SK-N-SH (cell line): ENCODE results near the gene FRZB. TPM values are rescaled to one million over a fixed set of nuclear protein-coding genes. Genes with fewer than 3 reads are reported as not detected.

Source experiments
- CTCF ChIA-PET: fragments of 300-600, 350-600 bp; formaldehyde crosslinking; extraction: SDS; loops from one replicate; lab custom pipeline; 2021; lab: Yijun Ruan, JAX
- POLR2A ChIA-PET: fragments of 350-600 bp; sonication (Branson Sonifier 250); formaldehyde crosslinking; extraction: SDS; loops from one replicate; lab custom pipeline; 2020; ENCODE audit warnings: antibody characterized with exemption, inconsistent platforms; lab: Yijun Ruan, JAX
- DNase-seq: peaks from one replicate; pipeline ENCODE4 v3.0.0; 2012
- H2AFZ ChIP-seq: fragments of 200-600 bp; sonication (generic); 2 replicates; pipeline ENCODE4 v1.8.1; 2016; ENCODE audit warnings: antibody characterized with exemption, mild to moderate bottlenecking, low read depth
- H3F3A ChIP-seq: fragments of 200-600 bp; sonication (generic); replicated peaks from 2 replicates; pipeline ENCODE3; 2016; ENCODE audit warnings: antibody characterized with exemption, mild to moderate bottlenecking; ENCODE audit not compliant: insufficient read depth
- H3K27ac ChIP-seq, 2 experiments: fragments of 200-500 bp in 1 of 2; fragments of 200-600 bp in 1 of 2; sonication (Bioruptor generic) in 1 of 2; sonication (generic), shearing (Covaris generic) in 1 of 2; 2 replicates each; pipeline versions ENCODE4 v1.5.1 to v1.6.1; 2014 to 2016; ENCODE audit warnings: low read depth in 2 of 2, inconsistent platforms in 1 of 2, low read length in 1 of 2, mild to moderate bottlenecking in 1 of 2, mixed read lengths in 1 of 2
- H3K27me3 ChIP-seq: fragments of 200-600 bp; sonication (generic), shearing (Covaris generic); 2 replicates; pipeline ENCODE4 v1.6.1; 2016; ENCODE audit warnings: mixed run types; ENCODE audit not compliant: insufficient read depth
- H3K36me3 ChIP-seq, 2 experiments: fragments of 200-500 bp in 1 of 2; fragments of 200-600 bp in 1 of 2; sonication (Bioruptor generic) in 1 of 2; sonication (generic) in 1 of 2; replicated peaks in 1 of 2; 2 replicates each; pipeline versions ENCODE3 to v1.5.1; 2014 to 2016; ENCODE audit warnings: low read length in 1 of 2, mild to moderate bottlenecking in 1 of 2; ENCODE audit not compliant: insufficient read depth in 2 of 2, control insufficient read depth in 1 of 2
- H3K4me1 ChIP-seq, 2 experiments: fragments of 200-500 bp in 1 of 2; fragments of 200-600 bp in 1 of 2; sonication (Bioruptor generic) in 1 of 2; sonication (generic), shearing (Covaris generic) in 1 of 2; 2 replicates each; pipeline versions ENCODE4 v1.5.1 to v1.6.1; 2014 to 2016; ENCODE audit warnings: low read depth in 1 of 2, low read length in 1 of 2, mixed run types in 1 of 2; ENCODE audit not compliant: insufficient read depth in 2 of 2, control insufficient read depth in 1 of 2
- H3K4me2 ChIP-seq: fragments of 200-600 bp; sonication (generic), shearing (Covaris generic); 2 replicates; pipeline ENCODE4 v1.6.1; 2017; ENCODE audit warnings: mixed run types
- H3K4me3 ChIP-seq, 2 experiments: fragments of 200-500 bp in 1 of 2; fragments of 200-600 bp in 1 of 2; sonication (Bioruptor generic) in 1 of 2; sonication (generic), shearing (Covaris generic) in 1 of 2; 2 replicates each; pipeline versions ENCODE4 v1.5.1 to v1.8.1; 2014 to 2016; ENCODE audit warnings: low read depth in 2 of 2, inconsistent platforms in 1 of 2, low read length in 1 of 2, mild to moderate bottlenecking in 1 of 2, mixed read lengths in 1 of 2, moderate library complexity in 1 of 2
- H3K79me2 ChIP-seq: fragments of 200-600 bp; sonication (generic); 2 replicates; pipeline ENCODE4 v1.8.1; 2017; ENCODE audit warnings: mild to moderate bottlenecking; ENCODE audit not compliant: insufficient read depth
- H3K9ac ChIP-seq: fragments of 200-600 bp; sonication (generic); 2 replicates; pipeline ENCODE4 v1.6.1; 2017; ENCODE audit warnings: mixed run types
- H3K9me2 ChIP-seq: fragments of 200-600 bp; sonication (generic); 2 replicates; pipeline ENCODE4 v1.6.1; 2017; ENCODE audit warnings: mixed run types
- H3K9me3 ChIP-seq: fragments of 200-600 bp; sonication (generic); 2 replicates; pipeline ENCODE4 v1.6.1; 2017; ENCODE audit warnings: mixed run types, mild to moderate bottlenecking, moderate library complexity
- H4K20me1 ChIP-seq: fragments of 200-600 bp; sonication (generic); 2 replicates; pipeline ENCODE4 v1.6.1; 2017; ENCODE audit warnings: mild to moderate bottlenecking, mixed run types; ENCODE audit not compliant: insufficient read depth
- CHD2 ChIP-seq: fragments of 150-350 bp; IDR thresholded peaks from 2 replicates; pipeline ENCODE4 v1.6.1; 2018; ENCODE audit warnings: low read length; ENCODE audit not compliant: partially characterized antibody
- CTCF ChIP-seq: fragments of 200-600 bp; sonication (generic); IDR thresholded peaks from 2 replicates; pipeline ENCODE4 v1.6.1; 2017; ENCODE audit warnings: antibody characterized with exemption, mild to moderate bottlenecking, moderate library complexity
- EP300 ChIP-seq, 2 experiments: IDR thresholded peaks; 2 replicates each; pipeline versions ENCODE4 v1.4.0 to v1.6.1; 2012; ENCODE audit warnings: borderline replicate concordance in 1 of 2, low read depth in 1 of 2, low read length in 1 of 2
- EZH2phosphoT487 ChIP-seq: fragments of 200-600 bp; sonication (generic); IDR thresholded peaks from 2 replicates; pipeline ENCODE4 v1.6.1; 2017; ENCODE audit warnings: low read depth, mixed run types, mild to moderate bottlenecking, antibody characterized with exemption, moderate library complexity, borderline replicate concordance
- GABPA ChIP-seq: IDR thresholded peaks from 2 replicates; pipeline ENCODE4 v1.4.0; 2012; ENCODE audit warnings: low read depth, mild to moderate bottlenecking
- GATA2 ChIP-seq: sonication (generic); formaldehyde crosslinking; IDR thresholded peaks from 2 replicates; pipeline ENCODE4 v1.5.0; 2020; ENCODE audit warnings: mild to moderate bottlenecking, missing genetic modification reagents
- MAX ChIP-seq: IDR thresholded peaks from 2 replicates; pipeline ENCODE4 v1.4.0; 2012; ENCODE audit warnings: low read depth
- MEF2A ChIP-seq: IDR thresholded peaks from 2 replicates; pipeline ENCODE4 v1.4.0; 2012; ENCODE audit warnings: low read depth, borderline replicate concordance
- MXI1 ChIP-seq: IDR thresholded peaks from 2 replicates; pipeline ENCODE4 v1.6.1; 2012; ENCODE audit warnings: mild to moderate bottlenecking, low read depth, low read length, improper control_type of control experiment
- NFIC ChIP-seq: IDR thresholded peaks from 2 replicates; pipeline ENCODE4 v1.4.0; 2012; ENCODE audit warnings: borderline replicate concordance
- NRF1 ChIP-seq: IDR thresholded peaks from 2 replicates; pipeline ENCODE4 v1.6.1; 2012; ENCODE audit warnings: low read depth, mild to moderate bottlenecking, low read length
- PBX3 ChIP-seq: IDR thresholded peaks from 2 replicates; pipeline ENCODE4; 2012
- RAD21 ChIP-seq: IDR thresholded peaks from 2 replicates; pipeline ENCODE4 v1.6.1; 2012; ENCODE audit warnings: mild to moderate bottlenecking, low read length
- RCOR1 ChIP-seq: fragments of 150-350 bp; IDR thresholded peaks from 2 replicates; pipeline ENCODE4 v1.6.1; 2017; ENCODE audit warnings: antibody characterized with exemption, low read length
- RFX5 ChIP-seq: IDR thresholded peaks from 2 replicates; pipeline ENCODE4 v1.6.1; 2012; ENCODE audit warnings: mild to moderate bottlenecking, improper control_type of control experiment, low read length
- SIN3A ChIP-seq: IDR thresholded peaks from 2 replicates; pipeline ENCODE4 v1.6.1; 2012; ENCODE audit warnings: low read depth, mild to moderate bottlenecking, low read length, moderate library complexity, borderline replicate concordance
- SMC3 ChIP-seq: IDR thresholded peaks from 2 replicates; pipeline ENCODE4 v1.6.1; 2012; ENCODE audit warnings: low read depth, low read length, improper control_type of control experiment
- TAF1 ChIP-seq: IDR thresholded peaks from 2 replicates; pipeline ENCODE4 v1.6.1; 2012; ENCODE audit warnings: low read depth, mild to moderate bottlenecking, low read length, moderate library complexity, borderline replicate concordance
- TCF12 ChIP-seq: IDR thresholded peaks from 2 replicates; pipeline ENCODE4 v1.4.0; 2012
- TEAD4 ChIP-seq: IDR thresholded peaks from 2 replicates; pipeline ENCODE4 v1.4.0; 2012; ENCODE audit warnings: mild to moderate bottlenecking, borderline replicate concordance; ENCODE audit not compliant: insufficient read depth
- USF1 ChIP-seq: IDR thresholded peaks from 2 replicates; pipeline ENCODE4 v1.4.0; 2012; ENCODE audit warnings: low read depth, borderline replicate concordance
- ZBTB33 ChIP-seq: IDR thresholded peaks from 2 replicates; pipeline ENCODE4 v1.4.0; 2012; ENCODE audit warnings: low read depth, borderline replicate concordance
- WGBS: methylation state at CpG from one replicate; pipeline ENCODE4 v1.1.6; 2017; ENCODE audit warnings: low lambda C conversion rate; 5-methylcytosine and 5-hydroxymethylcytosine counted together
- polyA plus RNA-seq, 3 experiments: library from polyadenylated mRNA; depleted of rRNA; stranded (reverse); fragments of >200 nt; gene quantifications; 2 replicates each; pipeline ENCODE4 v1.2.3, GENCODE V29; 2012

The FRZB gene
- polyA plus RNA-seq, 1 of the 3 experiments (the other 2 are of a cell fraction): 3.5 TPM

- Histone ChIP-seq H3K27ac (no peak overlapping the region), H3K9me2 (no peaks in the 10 kb centered on the region), H3F3A (peaks cover 22% of the 10 kb centered on the region), H3K36me3 (peaks cover 0 to 16% of the 10 kb centered on the region in 2 experiments), H2AFZ (no peak overlapping the region), H3K4me1 (peaks cover 0 to 4% of the 10 kb centered on the region in 2 experiments; a peak in 1 of 4 replicates), H3K4me2 (no peak overlapping the region), H3K79me2 (no peaks in the 10 kb centered on the region), H4K20me1 (no peaks in the 10 kb centered on the region), H3K4me3 (no peak overlapping the region), H3K9me3 (no peaks in the 10 kb centered on the region), H3K27me3 (no peaks in the 10 kb centered on the region), H3K9ac (no peak overlapping the region)
- CTCF ChIA-PET: no interaction called here
- POLR2A ChIA-PET: interaction anchor here (0.7 kb wide), 1 partner anchor 36 kb away, joined by 3 read pairs; no protein-coding TSS in a partner anchor
- 100% methylated on average over 2 of the region's 2 CpGs for WGBS
- DNase-seq: no peak
- TF ChIP-seq NFIC: no peak
- no peak for TF ChIP-seq TCF12
- no peak for TF ChIP-seq RAD21
- no peak for TF ChIP-seq SMC3
- TF ChIP-seq GATA2: no peak
- no peak for TF ChIP-seq RCOR1
- no peak for TF ChIP-seq RFX5
Measured at GRCh38 chr2:182903566-182903965, 37.1 kb upstream of the FRZB start.

GRCh38 chr2:182901748-182902147 is 35.3 kb upstream of the FRZB start:
- no peak overlapping the region for H3K4me2 ChIP-seq
- no peak for DNase-seq
- ChIA-PET CTCF (interaction anchor here (1.0 to 1.6 kb wide), 3 partner anchors 9 to 117 kb away, joined by 3 to 5 read pairs (median 3); no protein-coding TSS in a partner anchor), POLR2A (no interaction called here)
- H3K9me3 ChIP-seq: no peaks in the 10 kb centered on the region
- H3K9ac ChIP-seq: no peak overlapping the region
- no peaks in the 10 kb centered on the region for H3K79me2 ChIP-seq
- no peaks in the 10 kb centered on the region for H4K20me1 ChIP-seq
- H2AFZ ChIP-seq: no peak overlapping the region
- H3K9me2 ChIP-seq: no peaks in the 10 kb centered on the region
- 92% methylated on average over 6 of the region's 6 CpGs for WGBS
- H3K4me3 ChIP-seq: no peak overlapping the region
- H3K4me1 ChIP-seq: peaks cover 0 to 4% of the 10 kb centered on the region in 2 experiments; a peak in 1 of 4 replicates
- H3K36me3 ChIP-seq: peaks cover 0 to 13% of the 10 kb centered on the region in 2 experiments
- H3K27me3 ChIP-seq: no peaks in the 10 kb centered on the region
- H3F3A ChIP-seq: peaks cover 17% of the 10 kb centered on the region
- no peak overlapping the region for H3K27ac ChIP-seq
- no peak for TF ChIP-seq TCF12
- no peak for TF ChIP-seq CTCF
- no peak for TF ChIP-seq GABPA
- no peak for TF ChIP-seq RAD21
- no peak for TF ChIP-seq USF1
- TF ChIP-seq EZH2phosphoT487: no peak
- no peak for TF ChIP-seq RFX5
- no peak for TF ChIP-seq NRF1
- TF ChIP-seq CHD2: no peak
- TF ChIP-seq SIN3A: no peak
- TF ChIP-seq MAX: no peak
- TF ChIP-seq MXI1: no peak
- TF ChIP-seq MEF2A: no peak
- no peak for TF ChIP-seq EP300 (IDR thresholded peaks at IDR 0.05; ENCODE audit: borderline replicate concordance in 1 of 2, low read depth in 1 of 2, low read length in 1 of 2)
- no peak for TF ChIP-seq PBX3
- no peak for TF ChIP-seq ZBTB33
- TF ChIP-seq TEAD4: no peak
- TF ChIP-seq TAF1: no peak
